Measurements from ENCODE around the gene RXRA.

Gene RXRA

GRCh38 chr9:134325813-134326723 lies at the start of gene RXRA:
Gene RXRA (plus strand): TSS chr9:134326455. CDS start chr9:134326632, 177 bp downstream.
- TF ChIP-seq CTCF (IDR thresholded peaks at IDR 0.05) (0 out of 2 replicates have a peak, but pooled peaks have one; percentile 15), ZFX (IDR thresholded peaks at IDR 0.05; ENCODE audit: borderline replicate concordance) (no peak)
- peak within 1 kb of the TSS; percentile 65 for H3K27ac ChIP-seq

- no peak overlapping the region for H3K27ac ChIP-seq
- TF ChIP-seq CTCF (IDR thresholded peaks at IDR 0.05) (no peak), ZFX (IDR thresholded peaks at IDR 0.05; ENCODE audit: borderline replicate concordance) (no peak)
These were observed 48.0 kb upstream of the RXRA start for GRCh38 chr9:134278286-134278685.

GRCh38 chr9:134278974-134279640 lies 47.1 kb upstream of the RXRA start:
- TF ChIP-seq CTCF (IDR thresholded peaks at IDR 0.05) = no peak
- no peak for TF ChIP-seq ZFX (IDR thresholded peaks at IDR 0.05; ENCODE audit: borderline replicate concordance)
- H3K27ac ChIP-seq = no peak overlapping the region

- no peak overlapping the region for H3K27ac ChIP-seq
These were observed 44.1 kb upstream of the RXRA start for GRCh38 chr9:134282138-134282650.

GRCh38 chr9:134283111-134283515 lies 43.1 kb upstream of the RXRA start:
- H3K27ac ChIP-seq = no peak overlapping the region
- TF ChIP-seq ZFX (IDR thresholded peaks at IDR 0.05; ENCODE audit: borderline replicate concordance) = no peak
- TF ChIP-seq CTCF (IDR thresholded peaks at IDR 0.05) = no peak

More at GRCh38 chr9:134282138-134282650, 44.1 kb upstream of the RXRA start:
- TF ChIP-seq ZFX (IDR thresholded peaks at IDR 0.05; ENCODE audit: borderline replicate concordance) = no peak
- TF ChIP-seq CTCF (IDR thresholded peaks at IDR 0.05) = no peak

- TF ChIP-seq ZFX (IDR thresholded peaks at IDR 0.05; ENCODE audit: borderline replicate concordance) (no peak), CTCF (IDR thresholded peaks at IDR 0.05) (no peak)
These were observed 42.5 kb upstream of the RXRA start for GRCh38 chr9:134283692-134284265.

More at GRCh38 chr9:134283692-134284265, 42.5 kb upstream of the RXRA start:
- no peak overlapping the region for H3K27ac ChIP-seq

Data from 22Rv1 (cell line).